Amniotic stem cell (primary cell): ENCODE measurements around the gene RASGRP4.
A peak's percentile ranks its signal among the peaks of the same experiment; 100 is the strongest.

Source experiments
- DNase-seq: peaks from one replicate; lab custom pipeline; 2025; lab: John Stamatoyannopoulos, UW

RASGRP4 gene

DNA sequence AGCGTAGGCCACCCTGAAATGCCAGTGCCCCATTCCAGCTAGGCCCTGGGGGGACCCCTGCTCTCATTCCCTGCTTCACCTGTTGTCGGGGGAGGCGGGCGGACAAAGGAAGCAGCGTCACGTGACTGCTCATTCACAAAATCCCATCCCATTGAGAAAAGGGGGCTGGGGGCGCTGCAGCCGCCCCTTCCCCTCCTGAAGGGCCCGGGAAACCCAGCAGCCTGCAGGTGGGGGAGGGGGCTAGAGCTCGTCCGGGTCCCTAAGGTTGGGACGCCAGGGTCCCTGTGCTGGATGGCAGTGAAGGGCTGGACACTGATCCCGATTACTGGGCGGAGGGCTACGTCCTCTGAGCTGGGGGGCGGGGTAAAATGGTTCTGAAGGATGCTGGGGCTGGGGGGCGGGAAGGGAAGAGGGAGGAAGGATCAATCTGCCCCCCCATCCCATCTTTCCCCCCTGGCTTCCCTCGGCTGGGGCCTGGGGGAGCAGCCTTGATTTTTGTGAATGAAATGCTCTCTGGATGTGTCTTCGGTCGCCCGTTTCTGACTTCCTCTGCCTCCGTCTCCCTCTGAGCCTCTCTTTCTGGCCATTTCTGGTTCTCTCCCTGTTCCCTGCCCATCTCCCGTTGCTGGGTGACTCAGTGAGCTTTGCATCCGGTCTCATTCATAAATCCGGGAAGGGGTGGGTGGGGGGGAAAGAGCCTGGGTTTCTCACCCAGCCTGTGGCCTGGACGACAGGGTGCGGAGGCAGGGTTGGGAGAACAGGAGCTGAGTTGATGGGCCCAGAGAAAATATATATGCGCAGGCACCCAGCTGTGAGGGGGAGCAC is 36.7 kb downstream of the RASGRP4 start:
- peak; percentile 67 for DNase-seq

DNA sequence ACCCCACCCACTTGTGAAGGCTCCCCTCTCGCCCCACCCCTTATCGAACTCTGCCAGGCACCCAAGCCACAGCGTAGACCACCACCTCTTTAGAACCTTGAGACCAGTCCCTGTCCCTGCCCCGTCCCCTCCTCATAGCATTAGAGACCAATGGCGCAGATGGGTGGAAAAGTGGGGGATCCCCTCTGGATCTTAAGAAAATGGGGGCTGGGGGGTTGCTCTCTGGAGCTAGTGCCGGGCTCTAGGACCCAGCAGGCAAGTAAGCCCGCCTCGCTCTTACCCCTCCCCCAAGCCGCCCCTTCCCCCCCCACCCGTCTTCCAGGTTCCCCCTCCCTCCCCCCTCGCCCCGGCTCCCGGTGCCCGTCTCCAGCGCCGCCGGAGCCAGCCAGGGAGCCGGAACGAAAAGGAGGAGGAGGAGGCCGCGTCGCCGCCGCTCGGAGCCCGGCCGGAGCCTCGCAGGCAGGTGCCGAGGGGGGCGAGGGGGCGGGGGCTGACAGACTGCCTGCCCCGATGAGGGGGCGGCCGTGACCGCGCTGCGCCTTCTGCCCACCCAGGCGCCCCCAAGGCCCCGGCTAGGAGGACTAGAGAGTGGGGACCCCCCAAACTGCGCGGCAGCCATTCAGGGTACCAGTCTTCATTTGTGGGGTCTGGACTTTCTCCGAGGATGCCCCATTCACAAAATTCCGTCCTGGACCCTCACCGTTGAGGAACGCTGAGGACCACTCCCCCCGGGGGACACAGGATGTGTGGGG is 37.5 kb downstream of the RASGRP4 start, which contains the start of gene SPRED3:
SPRED3 (plus strand) TSS at position 349 of the 752 bp plus-strand sequence. CDS start 1,606 bp downstream, outside the sequence.
- DNase-seq, result no peak

DNA sequence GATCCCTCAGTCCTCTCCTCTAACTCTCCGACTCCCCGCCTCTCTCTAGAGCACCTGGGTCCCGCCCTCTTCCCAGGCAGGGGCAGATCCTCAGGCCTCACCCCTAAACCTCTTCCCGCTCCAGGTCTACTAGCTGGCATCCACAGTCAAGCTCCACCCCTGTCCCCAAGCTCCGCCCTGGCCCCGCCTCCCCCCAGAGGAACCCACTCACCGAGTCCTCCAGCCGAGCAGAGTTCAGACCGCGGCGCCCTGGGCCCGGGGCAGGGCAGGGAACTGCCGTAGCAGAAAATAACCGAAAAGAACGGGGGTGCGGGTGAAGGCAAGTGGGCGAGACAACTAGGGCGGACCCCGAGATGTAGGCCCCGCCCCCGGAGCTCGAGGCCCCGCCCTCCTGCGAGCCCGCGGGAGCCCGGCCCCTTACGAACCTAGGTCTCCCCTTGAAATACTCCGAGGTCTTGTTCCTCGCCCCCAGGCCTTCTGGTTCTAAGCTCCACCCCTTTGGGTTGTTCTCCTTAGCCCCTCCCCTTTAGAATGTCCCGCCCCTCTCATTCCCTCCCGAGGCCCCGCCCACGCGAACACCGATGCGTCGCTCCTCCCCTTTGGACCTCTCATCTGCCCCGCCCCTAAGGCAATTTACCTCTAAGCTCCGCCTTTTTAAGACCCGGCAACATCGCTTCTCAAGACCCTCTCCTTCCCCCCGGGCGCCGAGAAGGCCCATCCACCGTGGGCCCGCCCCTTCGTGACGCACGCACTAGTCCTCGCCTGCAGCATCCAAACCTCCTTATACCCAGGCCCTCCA is 38.3 kb downstream of the RASGRP4 start, which contains the start of gene GGN:
GGN (minus strand) TSS at position 485 of the 799 bp plus-strand sequence. CDS start 773 bp downstream, outside the sequence.
- peak; percentile 94 for DNase-seq

DNA sequence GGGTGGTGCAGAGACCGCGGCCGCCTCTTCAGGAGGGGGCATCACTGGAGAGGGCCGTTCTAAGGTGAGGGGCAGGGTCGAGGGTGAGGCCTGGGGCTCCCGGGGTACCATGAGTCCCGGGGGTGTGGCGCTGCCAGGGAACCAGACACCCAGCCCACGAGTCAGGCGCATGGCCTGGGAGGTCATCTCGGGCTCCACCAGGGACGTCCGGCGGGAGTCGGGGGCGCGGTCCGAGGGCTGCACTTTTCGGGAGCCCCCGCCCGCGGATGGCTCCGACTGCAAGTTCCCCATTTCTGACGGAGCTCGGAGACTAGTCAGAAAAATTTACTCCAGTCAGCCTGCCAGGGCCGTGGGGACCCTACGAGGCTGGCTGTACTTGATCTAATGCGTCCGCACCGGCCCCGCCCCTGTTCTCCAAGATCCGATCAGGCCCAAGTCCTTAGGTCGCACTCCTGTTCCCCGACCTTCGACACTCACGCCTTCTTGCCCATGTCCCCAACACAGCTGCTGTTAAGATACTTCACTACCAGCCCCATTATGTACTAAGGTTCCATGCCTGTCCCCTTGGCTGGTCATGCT is 39.0 kb downstream of the RASGRP4 start:
- DNase-seq, result no peak

DNA sequence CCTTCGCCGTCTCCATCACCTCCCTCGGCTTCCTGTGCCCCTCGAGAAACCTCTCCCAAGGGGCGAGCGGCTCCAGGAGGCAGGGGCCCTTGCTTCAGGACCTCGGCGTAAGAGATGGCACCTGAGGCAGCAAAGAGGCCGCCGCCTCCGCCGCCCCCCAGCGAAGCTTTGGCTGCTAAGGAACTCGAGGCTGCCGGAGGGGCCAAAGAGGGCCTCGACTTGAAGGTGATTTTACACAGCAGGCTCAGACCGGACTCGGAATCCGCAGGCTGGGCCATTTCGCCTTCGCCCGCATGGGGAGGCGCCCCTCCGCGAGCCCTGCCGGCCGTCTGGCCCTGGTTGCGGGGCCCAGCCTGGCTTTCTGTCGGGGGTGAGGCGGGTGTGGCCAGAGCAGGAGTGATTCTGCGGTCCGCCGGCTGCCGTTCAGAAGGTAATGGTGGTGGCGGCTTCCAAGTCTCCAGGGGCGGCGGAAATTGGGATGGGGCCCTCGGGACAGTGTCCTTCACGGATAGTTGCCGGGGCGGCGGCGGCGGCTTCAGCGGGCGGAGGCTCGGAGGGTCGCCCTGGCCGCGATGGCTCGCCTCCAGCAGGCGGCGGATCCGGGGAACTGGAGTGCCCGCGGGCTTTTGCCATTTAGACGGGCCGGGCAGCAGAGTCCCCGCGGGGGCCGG is 39.6 kb downstream of the RASGRP4 start:
- no peak for DNase-seq

DNA sequence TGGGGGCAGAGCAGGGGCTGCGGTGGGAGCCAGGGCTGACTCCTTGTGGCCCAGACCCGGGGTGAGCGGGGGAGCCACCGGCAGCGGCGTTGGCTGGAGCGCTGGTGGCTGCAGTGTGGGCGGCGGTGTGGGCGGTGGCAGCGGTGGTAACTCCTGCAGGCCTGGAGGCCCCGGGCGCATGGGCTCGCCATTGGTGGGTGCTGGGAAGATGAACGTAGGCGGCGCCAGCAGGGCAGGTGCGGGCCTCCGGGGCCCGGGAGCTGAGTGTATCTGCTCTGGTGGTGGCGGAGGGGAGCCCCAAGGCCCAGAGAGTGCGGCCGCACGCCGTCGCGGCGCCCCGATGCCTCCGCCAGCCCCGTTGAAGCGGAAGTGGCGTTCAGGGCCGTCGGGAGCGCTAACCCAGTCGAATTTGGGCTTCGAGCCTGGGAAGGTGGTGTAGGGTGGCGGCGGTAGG is 40.2 kb downstream of the RASGRP4 start:
- DNase-seq, result no peak

DNA sequence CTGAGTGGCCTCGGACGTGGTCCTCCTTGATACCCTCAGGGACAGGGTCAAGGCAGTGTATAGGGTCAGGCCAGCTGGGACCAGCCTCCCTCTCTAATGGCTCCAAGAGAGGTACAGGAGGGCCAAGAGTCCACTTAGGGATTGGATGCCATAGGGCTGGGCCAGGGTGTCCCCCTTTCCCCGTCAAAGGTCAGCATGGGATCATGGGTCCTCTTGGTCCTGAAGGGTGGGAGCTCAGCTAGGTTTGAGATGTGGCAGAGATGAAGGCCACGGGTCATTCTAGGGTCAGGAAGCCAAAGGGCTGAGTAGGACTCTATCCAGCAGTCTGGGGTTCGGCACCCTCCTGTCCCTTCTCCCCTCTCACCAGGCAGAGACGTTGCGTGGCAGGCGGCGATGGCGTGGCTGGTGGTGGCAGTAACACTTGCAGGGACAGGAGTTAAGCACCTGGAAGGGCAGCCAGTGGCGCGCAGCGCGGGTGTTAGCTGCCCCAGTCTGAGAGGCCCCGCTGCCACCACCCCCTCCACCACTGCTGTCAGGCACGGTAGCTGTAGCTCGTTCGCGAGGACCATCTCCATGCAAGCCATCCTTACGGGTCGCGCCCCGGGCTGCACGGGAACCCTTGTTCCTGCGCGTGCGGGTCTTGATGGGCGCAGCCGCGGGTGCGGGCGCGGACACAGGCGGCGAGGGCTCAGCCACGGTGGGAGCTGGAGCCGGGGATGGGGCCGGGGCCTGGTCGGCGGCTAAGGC is 40.8 kb downstream of the RASGRP4 start:
- DNase-seq, result no peak

DNA sequence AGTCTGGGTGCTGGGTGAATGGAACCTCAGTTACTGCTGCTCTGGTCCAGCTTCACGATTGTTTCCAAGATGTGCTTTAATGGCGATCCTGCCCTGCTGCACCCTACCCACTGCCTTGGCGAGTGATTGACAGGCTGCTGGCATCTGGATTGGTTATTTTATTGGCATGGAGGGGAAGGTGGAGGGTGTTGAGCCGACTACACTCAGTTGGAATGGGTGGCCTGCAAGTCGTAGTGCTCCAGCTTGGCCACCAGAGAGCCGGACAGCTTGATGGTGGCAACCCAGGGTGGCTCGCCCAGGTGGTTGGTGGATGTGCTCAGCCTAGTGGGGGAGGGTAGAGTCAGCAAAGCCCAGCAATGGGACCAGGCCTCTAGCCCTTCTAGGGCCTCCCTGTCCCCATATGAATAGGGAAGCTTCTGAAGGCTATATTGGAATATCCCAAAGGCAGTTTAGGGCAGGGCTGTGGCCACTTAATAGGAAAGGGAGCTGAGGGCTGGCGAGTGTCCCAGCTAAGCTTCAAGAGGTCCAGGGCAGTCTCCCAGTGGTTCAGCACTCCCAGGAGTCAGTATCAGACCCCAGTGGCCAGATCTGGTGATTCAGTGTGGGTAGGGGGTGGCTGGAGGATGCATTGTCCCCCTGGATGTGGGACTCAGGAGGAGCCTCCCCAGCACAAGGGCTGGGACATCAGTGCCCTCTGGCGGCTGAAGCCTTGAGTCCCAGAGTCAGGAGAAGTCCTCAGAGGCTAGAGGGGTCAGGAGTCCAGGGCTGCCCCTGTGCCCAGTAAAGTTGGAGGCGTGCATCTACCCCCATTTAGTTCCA is 41.6 kb downstream of the RASGRP4 start:
- no peak for DNase-seq

DNA sequence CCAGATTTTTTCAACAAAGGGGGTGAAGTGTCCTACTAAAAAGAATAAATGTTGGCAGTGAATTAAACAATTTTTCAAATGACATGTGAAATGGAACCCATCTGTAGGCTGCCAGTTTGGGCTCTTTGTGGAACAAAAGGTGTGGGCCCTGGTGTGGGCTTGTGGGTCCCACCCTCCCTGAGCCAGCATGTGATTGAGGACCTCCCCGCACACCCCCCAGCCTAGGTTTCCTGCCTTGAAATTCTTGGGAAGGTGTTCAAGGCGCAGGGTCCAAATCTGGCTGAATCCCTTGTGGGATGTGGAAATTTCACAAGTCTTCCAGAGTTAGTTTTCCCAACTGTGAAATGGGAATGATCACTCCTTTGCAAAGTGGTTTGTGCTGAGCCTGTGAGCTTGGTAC is 42.3 kb downstream of the RASGRP4 start:
- no peak for DNase-seq

DNA sequence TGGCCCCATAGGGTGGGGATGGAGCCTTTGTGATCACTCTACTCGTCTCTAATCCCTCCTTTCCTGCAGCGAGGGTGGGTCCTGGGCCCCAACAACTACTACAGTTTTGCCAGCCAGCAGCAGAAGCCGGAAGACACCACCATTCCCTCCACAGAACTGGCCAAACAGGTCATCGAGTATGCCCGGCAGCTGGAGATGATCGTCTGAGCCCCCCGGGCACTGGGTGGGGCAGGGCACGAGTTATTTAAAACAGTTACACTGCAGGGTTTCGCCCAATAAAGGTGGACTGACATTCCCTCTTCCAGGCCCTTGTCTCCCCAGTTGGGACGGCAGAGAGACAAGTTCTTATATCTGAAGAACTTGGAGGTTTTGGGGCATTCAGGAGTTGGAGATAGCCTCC is 42.8 kb downstream of the RASGRP4 start:
- DNase-seq, result no peak

DNA sequence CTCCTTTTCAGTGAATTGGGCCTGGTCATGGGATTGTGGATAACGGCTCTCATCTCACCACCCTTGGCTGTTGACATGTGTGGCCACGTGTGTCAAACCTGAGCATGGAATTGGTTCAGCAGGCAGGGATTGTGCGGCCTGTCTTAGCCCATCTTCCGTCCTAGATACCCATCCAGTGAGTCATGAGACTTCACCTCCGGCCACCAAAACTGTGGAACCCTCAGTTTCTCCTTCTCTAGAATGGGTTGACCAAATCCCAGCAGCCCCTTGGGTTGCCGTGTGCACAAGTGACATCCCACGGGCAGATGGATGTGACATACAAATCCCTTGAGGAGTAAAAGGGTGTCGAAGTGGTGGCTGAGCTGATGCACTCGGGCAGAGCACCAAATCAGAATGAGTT is 44.9 kb downstream of the RASGRP4 start:
- no peak for DNase-seq

DNA sequence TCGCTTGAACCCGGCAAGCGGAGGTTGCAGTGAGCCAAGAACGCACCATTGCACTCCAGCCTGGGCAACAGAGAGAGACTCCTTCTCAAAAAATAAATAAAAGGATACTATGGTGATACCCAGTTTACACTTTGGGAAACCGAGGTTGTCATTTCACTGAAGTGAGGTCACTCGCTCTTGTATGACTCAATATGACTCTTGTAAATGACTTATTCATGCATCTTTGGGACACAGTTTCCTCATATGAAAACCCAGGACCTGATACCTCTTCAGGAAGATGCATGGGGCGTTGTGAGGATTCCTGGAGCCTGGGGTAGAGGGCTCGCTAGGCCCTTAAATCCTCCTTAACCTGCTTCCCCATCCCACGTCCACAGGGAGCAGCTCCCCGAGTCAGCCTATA is 47.2 kb downstream of the RASGRP4 start:
- no peak for DNase-seq

DNA sequence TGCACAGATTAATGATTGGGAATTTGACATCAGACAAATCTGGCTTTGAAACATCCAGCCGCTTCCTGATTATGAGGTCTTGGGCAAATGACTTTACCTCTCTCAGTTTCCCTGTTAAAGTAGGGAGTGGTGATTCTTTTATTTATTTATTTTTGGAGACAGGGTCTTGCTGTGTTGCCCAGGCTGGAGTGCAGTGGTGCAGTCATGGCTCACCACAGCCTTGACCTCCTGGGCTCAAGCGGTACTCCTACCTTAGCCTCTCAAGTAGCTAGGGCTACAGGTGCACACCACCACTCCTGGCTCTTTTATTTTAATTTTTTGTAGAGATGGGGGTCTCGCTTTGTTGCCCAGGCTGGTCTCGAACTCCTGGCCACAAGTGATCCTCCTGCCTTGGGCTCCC is 49.0 kb downstream of the RASGRP4 start:
- no peak for DNase-seq

DNA sequence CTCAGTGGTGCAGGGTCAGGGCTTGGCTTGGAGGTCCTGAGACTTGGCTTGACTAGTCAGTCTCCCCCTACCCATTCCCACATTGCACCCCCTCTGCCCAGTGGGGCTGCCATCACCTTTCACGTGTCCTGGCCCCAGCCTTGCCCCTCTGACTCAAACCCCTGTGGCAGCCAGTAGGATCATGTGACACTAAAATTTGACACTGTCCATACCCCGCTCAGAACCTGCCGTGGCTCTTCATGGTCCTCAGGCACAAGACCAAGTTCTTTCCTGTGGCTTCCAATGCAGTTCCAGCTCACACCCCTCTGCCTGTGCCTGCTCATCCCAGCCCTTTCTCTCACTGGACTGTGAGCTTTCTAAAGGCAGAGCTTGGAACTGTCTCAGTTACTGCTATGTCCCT is 49.4 kb downstream of the RASGRP4 start:
- no peak for DNase-seq

DNA sequence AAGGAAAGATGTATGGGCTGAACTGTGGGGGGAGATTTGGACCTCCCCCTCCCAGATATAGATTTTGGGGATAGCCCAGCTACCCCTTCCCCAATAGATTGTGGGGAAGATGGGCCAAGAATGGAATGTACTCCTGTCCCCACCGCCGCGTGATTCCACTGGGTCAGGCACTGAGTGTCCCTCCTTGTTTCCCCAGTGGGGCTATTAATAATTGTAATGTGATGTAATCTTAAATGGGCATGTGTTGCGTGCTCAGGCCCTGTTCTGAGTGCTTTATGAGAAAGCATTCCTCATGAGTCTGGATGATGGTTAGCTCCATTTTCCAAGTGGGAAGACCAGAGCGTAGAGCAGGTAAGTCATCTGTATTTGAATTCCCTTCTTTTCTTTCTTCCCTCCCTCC is 50.3 kb downstream of the RASGRP4 start:
- no peak for DNase-seq

DNA sequence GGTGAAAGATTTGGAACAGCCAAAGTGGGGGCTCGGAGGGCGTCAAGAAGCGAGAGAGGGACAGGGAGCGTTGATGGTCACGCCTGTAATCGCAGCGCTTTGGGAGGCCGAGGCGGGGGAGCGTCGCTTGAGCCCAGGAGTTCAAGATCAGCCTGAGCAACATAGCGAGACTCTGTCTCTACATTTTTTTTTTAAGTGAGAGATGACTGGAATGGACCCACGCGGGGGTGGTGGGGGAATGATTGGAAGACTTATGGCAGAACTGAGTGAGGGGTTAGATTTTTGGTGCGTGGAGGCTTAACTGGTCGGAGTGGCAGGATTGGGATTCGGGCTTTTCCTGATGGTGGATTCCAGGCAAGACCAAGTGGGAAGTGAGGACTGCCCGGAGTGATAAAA is 50.9 kb downstream of the RASGRP4 start:
- no peak for DNase-seq

DNA sequence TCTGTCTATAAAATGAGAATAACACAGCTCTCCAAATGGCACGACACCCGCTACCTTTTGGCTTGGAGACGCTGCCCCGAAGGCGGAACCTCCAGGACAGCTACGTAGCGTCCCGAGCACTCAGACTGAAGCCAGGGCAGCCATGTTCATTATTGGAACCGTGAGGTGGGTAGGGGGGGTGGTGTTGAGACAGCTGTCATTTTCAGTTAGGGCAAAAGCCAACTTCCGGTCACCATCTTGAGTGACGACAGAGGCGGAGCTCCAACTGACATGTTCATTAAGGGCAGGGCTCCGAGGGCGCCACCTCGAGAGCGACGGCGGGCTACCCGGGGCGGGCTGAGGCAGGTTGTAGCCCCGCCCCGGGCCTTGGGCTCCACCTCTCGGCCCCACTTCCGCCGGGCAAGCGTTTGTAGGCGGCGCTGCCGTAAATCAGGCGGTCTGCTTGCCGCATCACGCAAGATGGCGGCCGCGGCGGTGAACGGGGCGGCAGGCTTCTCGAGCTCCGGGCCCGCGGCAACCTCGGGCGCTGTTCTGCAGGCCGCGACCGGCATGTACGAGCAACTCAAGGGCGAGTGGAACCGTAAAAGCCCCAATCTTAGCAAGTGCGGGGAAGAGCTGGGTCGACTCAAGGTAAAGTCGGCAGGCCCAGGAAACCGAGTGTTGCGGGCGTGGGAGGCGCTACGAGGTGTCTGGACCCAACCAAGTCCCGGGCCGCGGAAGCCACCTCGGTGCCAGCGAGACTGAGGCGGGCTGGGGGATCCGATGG is 51.5 kb downstream of the RASGRP4 start, which contains the start of gene PSMD8:
PSMD8 (plus strand) TSS at position 240 of the 766 bp plus-strand sequence; CDS start at position 271, 31 bp downstream.
- peak; percentile 98 for DNase-seq

DNA sequence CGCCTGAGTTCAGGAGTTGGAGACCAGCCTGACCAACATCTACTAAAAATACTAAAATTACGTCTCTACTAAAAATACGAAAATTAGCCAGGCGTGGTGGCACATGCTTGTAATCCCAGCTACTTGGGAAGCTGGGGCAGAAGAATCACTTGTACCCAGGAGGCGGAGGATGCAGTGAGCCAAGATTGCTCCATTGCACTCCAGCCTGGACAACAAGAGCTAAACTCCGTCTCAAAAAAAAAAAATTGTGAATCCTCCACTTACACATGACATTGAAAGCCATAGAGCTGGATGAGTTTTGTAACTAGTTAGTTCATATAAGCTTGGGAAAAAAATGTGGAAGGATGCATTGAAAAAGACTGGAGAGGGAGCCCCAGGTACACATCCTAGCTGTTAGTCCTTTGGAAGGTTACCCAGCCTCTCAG is 52.1 kb downstream of the RASGRP4 start:
- DNase-seq, result no peak

DNA sequence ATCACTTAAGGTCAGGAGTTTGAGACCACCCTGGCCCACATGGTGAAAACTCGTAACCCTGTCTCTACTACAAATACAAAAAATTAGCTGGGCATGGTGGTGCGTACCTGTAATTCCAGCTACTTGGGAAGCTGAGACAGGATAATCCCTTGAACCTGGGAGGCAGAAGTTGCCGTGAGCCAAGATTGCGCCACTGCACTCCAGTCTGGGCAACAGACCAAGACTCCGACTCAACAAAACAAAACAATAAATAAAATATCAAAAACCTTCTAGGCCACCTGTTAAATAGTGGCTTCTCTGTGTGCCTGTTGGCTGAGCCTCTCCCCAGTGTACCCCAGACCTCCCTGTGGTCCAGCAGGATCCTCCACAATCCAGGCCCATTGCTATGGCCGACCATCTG is 54.9 kb downstream of the RASGRP4 start:
- DNase-seq, result no peak
